Natural killer cell treated with Interleukin-12 subunit alpha and Interleukin-12 subunit beta and Interleukin-15 and Interleukin-18, amount 100 ng/mL, for 72 hours (primary cell): ENCODE measurements around the gene CCDC86. TPM values are rescaled to one million over a fixed set of nuclear protein-coding genes. Genes with fewer than 3 reads are reported as not detected.

ENCODE experiments used
- ATAC-seq, 2 donors: fragments of 150-1000 bp; cut with Tn5 transposase in 1 of 2; sonication (Bioruptor Pico), chemical (Tn5 transposase) in 1 of 2; 2 replicates each; pipeline ENCODE4 v1.10.0; 2021
- DNase-seq: peaks from one replicate; pipeline ENCODE4 v3.0.0; 2022; ENCODE audit warnings: low spot score
- H3K27ac Mint-ChIP-seq, 2 donors: 1 replicate in 1 of 2; 2 replicates in 1 of 2; pipeline ENCODE4 v1.8.0; 2022; ENCODE audit warnings: mixed read lengths in 2 of 2, mild to moderate bottlenecking in 1 of 2, moderate library complexity in 1 of 2
- H3K27me3 Mint-ChIP-seq, 2 donors: 1 replicate in 1 of 2; 2 replicates in 1 of 2; pipeline ENCODE4 v1.8.0; 2022; ENCODE audit warnings: mixed read lengths in 2 of 2
- H3K36me3 Mint-ChIP-seq: one replicate; pipeline ENCODE4 v1.8.0; 2022; ENCODE audit warnings: mixed read lengths
- H3K4me1 Mint-ChIP-seq, 2 donors: 1 replicate in 1 of 2; 2 replicates in 1 of 2; pipeline ENCODE4 v1.8.0; 2022; ENCODE audit warnings: low read depth in 2 of 2, mixed read lengths in 2 of 2, mild to moderate bottlenecking in 1 of 2
- H3K4me3 Mint-ChIP-seq: one replicate; pipeline ENCODE4 v1.8.0; 2022; ENCODE audit warnings: mixed read lengths
- H3K9me3 Mint-ChIP-seq: 2 replicates; pipeline ENCODE4 v1.8.0; 2022; ENCODE audit warnings: mixed read lengths
- total RNA-seq, 2 donors: library from RNA; stranded (reverse); gene quantifications; one replicate each; pipeline ENCODE4 v1.2.3, GENCODE V29; 2022

CCDC86 gene
- total RNA-seq, 2 donors from 2014 or later, result 45.0 to 78.7 TPM

GRCh38 chr11:60852982-60853950 is 11.4 kb downstream of the CCDC86 start:
- Mint-ChIP-seq H3K27ac (no peak overlapping the region), H3K9me3 (no peaks in the 10 kb centered on the region), H3K4me1 (peaks cover 4 to 5% of the 10 kb centered on the region in 2 donors), H3K27me3 (peaks cover 0 to 2% of the 10 kb centered on the region in 2 donors), H3K4me3 (no peak overlapping the region), H3K36me3 (no peaks in the 10 kb centered on the region)
- no peak for ATAC-seq
- no peak for DNase-seq

- Mint-ChIP-seq H3K27ac (peak overlapping the region in 1 of 2 donors; percentile 12), H3K4me3 (peak overlapping the region; percentile 22), H3K27me3 (peaks cover 0 to 2% of the 10 kb centered on the region in 2 donors), H3K36me3 (no peaks in the 10 kb centered on the region), H3K4me1 (peaks cover 4 to 8% of the 10 kb centered on the region in 2 donors), H3K9me3 (no peaks in the 10 kb centered on the region)
- ATAC-seq (no peak), DNase-seq (no peak)
Observed at GRCh38 chr11:60854140-60854846, 12.4 kb downstream of the CCDC86 start.

GRCh38 chr11:60854847-60855725 is 13.2 kb downstream of the CCDC86 start:
- Mint-ChIP-seq H3K27ac (peak overlapping the region in 1 of 2 donors; percentile 12), H3K27me3 (peaks cover 0 to 2% of the 10 kb centered on the region in 2 donors), H3K9me3 (no peaks in the 10 kb centered on the region), H3K4me1 (peaks cover 4 to 9% of the 10 kb centered on the region in 2 donors), H3K4me3 (peak overlapping the region; percentile 41), H3K36me3 (no peaks in the 10 kb centered on the region)
- ATAC-seq (no peak), DNase-seq (no peak)

GRCh38 chr11:60855726-60856633 is 14.1 kb downstream of the CCDC86 start, which contains the start of gene PTGDR2:
PTGDR2 (minus strand) TSS chr11:60855950; CDS start chr11:60853722, 2,228 bp downstream.
- Mint-ChIP-seq H3K9me3 (no peaks in the 10 kb centered on the region), H3K27me3 (peaks cover 0 to 2% of the 10 kb centered on the region in 2 donors), H3K27ac (no peak within 1 kb of the TSS), H3K4me1 (peaks cover 4 to 9% of the 10 kb centered on the region in 2 donors), H3K4me3 (peak within 1 kb of the TSS; percentile 41), H3K36me3 (no peaks in the 10 kb centered on the region)
- no peak for DNase-seq
- no peak for ATAC-seq

GRCh38 chr11:60857378-60858232 is 15.7 kb downstream of the CCDC86 start:
- peaks cover 0 to 2% of the 10 kb centered on the region in 2 donors for H3K27me3 Mint-ChIP-seq
- H3K4me3 Mint-ChIP-seq, result no peak overlapping the region
- ATAC-seq (no peak), DNase-seq (no peak)
- H3K4me1 Mint-ChIP-seq, result peaks cover 4 to 9% of the 10 kb centered on the region in 2 donors
- H3K36me3 Mint-ChIP-seq, result no peaks in the 10 kb centered on the region
- H3K27ac Mint-ChIP-seq, result no peak overlapping the region
- no peaks in the 10 kb centered on the region for H3K9me3 Mint-ChIP-seq

- DNase-seq, result no peak
- no peaks in the 10 kb centered on the region for H3K36me3 Mint-ChIP-seq
- peaks cover 0 to 2% of the 10 kb centered on the region in 2 donors for H3K27me3 Mint-ChIP-seq
- no peak overlapping the region for H3K4me3 Mint-ChIP-seq
- no peak for ATAC-seq
- H3K9me3 Mint-ChIP-seq, result no peaks in the 10 kb centered on the region
- H3K27ac Mint-ChIP-seq, result no peak overlapping the region
- peaks cover 4 to 9% of the 10 kb centered on the region in 2 donors for H3K4me1 Mint-ChIP-seq
Observed at GRCh38 chr11:60858236-60858635, 16.3 kb downstream of the CCDC86 start.

GRCh38 chr11:60858731-60859464 is 17.0 kb downstream of the CCDC86 start:
- ATAC-seq (no peak), DNase-seq (no peak)
- Mint-ChIP-seq H3K27me3 (peaks cover 0 to 2% of the 10 kb centered on the region in 2 donors), H3K4me1 (peaks cover 4 to 9% of the 10 kb centered on the region in 2 donors), H3K9me3 (no peaks in the 10 kb centered on the region), H3K4me3 (no peak overlapping the region), H3K36me3 (no peaks in the 10 kb centered on the region), H3K27ac (no peak overlapping the region)

GRCh38 chr11:60859616-60860250 is 17.8 kb downstream of the CCDC86 start:
- ATAC-seq, result no peak
- peaks cover 4 to 9% of the 10 kb centered on the region in 2 donors for H3K4me1 Mint-ChIP-seq
- no peak overlapping the region for H3K27ac Mint-ChIP-seq
- no peak overlapping the region for H3K4me3 Mint-ChIP-seq
- no peaks in the 10 kb centered on the region for H3K36me3 Mint-ChIP-seq
- peaks cover 0 to 2% of the 10 kb centered on the region in 2 donors for H3K27me3 Mint-ChIP-seq
- no peak for DNase-seq
- H3K9me3 Mint-ChIP-seq, result no peaks in the 10 kb centered on the region

GRCh38 chr11:60860943-60861342 is 19.0 kb downstream of the CCDC86 start:
- H3K4me3 Mint-ChIP-seq, result no peak overlapping the region
- no peaks in the 10 kb centered on the region for H3K27me3 Mint-ChIP-seq
- ATAC-seq (no peak), DNase-seq (peak; percentile 0)
- H3K4me1 Mint-ChIP-seq, result peaks cover 4 to 9% of the 10 kb centered on the region in 2 donors
- H3K36me3 Mint-ChIP-seq, result no peaks in the 10 kb centered on the region
- H3K9me3 Mint-ChIP-seq, result no peaks in the 10 kb centered on the region
- no peak overlapping the region for H3K27ac Mint-ChIP-seq

- no peaks in the 10 kb centered on the region for H3K36me3 Mint-ChIP-seq
- H3K27me3 Mint-ChIP-seq, result no peaks in the 10 kb centered on the region
- H3K4me3 Mint-ChIP-seq, result no peak overlapping the region
- H3K4me1 Mint-ChIP-seq, result peaks cover 4 to 5% of the 10 kb centered on the region in 2 donors
- ATAC-seq (no peak), DNase-seq (no peak)
- no peaks in the 10 kb centered on the region for H3K9me3 Mint-ChIP-seq
- H3K27ac Mint-ChIP-seq, result no peak overlapping the region
Observed at GRCh38 chr11:60862171-60862570, 20.3 kb downstream of the CCDC86 start.
